ENCODE results near the gene OASL.

DNA sequence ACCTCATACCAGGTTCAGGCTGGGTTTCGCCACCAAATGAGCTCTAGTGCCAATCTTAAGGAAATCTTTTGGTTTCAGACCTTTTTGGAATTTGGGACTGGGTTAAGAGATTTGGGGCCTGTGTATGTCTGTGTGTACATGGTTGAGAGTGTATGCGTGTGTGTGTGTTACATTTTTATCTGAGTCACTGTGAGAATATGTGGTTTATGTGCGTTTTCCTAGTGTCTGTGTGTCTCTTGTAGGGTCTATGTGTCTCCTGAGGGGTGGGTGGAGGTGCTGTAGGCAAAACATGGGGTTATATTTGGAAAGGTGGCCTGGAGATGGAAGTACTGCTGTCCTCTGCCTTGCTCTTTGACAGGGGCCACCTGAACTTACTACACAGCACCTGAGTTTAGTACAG lies 40.6 kb downstream of the OASL start:
- no peak for TF ChIP-seq EP300 (IDR thresholded peaks at IDR 0.05; ENCODE audit: borderline replicate concordance)
- no peak for TF ChIP-seq FOXM1 (IDR thresholded peaks at IDR 0.05; ENCODE audit: borderline replicate concordance, low read depth)
- TF ChIP-seq TAF1 (IDR thresholded peaks at IDR 0.05; ENCODE audit: low read depth) = no peak
- TF ChIP-seq, protein P1, sequence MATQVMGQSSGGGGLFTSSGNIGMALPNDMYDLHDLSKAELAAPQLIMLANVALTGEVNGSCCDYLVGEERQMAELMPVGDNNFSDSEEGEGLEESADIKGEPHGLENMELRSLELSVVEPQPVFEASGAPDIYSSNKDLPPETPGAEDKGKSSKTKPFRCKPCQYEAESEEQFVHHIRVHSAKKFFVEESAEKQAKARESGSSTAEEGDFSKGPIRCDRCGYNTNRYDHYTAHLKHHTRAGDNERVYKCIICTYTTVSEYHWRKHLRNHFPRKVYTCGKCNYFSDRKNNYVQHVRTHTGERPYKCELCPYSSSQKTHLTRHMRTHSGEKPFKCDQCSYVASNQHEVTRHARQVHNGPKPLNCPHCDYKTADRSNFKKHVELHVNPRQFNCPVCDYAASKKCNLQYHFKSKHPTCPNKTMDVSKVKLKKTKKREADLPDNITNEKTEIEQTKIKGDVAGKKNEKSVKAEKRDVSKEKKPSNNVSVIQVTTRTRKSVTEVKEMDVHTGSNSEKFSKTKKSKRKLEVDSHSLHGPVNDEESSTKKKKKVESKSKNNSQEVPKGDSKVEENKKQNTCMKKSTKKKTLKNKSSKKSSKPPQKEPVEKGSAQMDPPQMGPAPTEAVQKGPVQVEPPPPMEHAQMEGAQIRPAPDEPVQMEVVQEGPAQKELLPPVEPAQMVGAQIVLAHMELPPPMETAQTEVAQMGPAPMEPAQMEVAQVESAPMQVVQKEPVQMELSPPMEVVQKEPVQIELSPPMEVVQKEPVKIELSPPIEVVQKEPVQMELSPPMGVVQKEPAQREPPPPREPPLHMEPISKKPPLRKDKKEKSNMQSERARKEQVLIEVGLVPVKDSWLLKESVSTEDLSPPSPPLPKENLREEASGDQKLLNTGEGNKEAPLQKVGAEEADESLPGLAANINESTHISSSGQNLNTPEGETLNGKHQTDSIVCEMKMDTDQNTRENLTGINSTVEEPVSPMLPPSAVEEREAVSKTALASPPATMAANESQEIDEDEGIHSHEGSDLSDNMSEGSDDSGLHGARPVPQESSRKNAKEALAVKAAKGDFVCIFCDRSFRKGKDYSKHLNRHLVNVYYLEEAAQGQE (IDR thresholded peaks at IDR 0.05; ENCODE audit: low read depth) = no peak
- TF ChIP-seq, protein P2, sequence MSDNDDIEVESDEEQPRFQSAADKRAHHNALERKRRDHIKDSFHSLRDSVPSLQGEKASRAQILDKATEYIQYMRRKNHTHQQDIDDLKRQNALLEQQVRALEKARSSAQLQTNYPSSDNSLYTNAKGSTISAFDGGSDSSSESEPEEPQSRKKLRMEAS (IDR thresholded peaks at IDR 0.05) = no peak
- no peak for TF ChIP-seq CEBPB (IDR thresholded peaks at IDR 0.05)
- TF ChIP-seq TEAD4 (IDR thresholded peaks at IDR 0.05) = no peak
- TF ChIP-seq ZBTB7A (IDR thresholded peaks at IDR 0.05; ENCODE audit: low read depth) = no peak
- TF ChIP-seq YY1 (IDR thresholded peaks at IDR 0.05; ENCODE audit: low read depth) = no peak
